ENCODE measurements around the gene KIF1A.

KIF1A gene

GRCh38 chr2:240832921-240833494 is 13.0 kb upstream of the KIF1A start:
- Histone ChIP-seq H3K36me3 (replicated peaks; ENCODE audit: insufficient read depth, low read length) (no peaks in the 10 kb centered on the region), H2AFZ (ENCODE audit: low read length) (no peak overlapping the region), H3K79me2 (ENCODE audit: low read length) (no peaks in the 10 kb centered on the region), H3K4me1 (ENCODE audit: low read length) (no peaks in the 10 kb centered on the region), H3K9ac (ENCODE audit: low read length) (no peak overlapping the region), H3K9me3 (replicated peaks; ENCODE audit: insufficient read depth, low read length) (no peaks in the 10 kb centered on the region), H3K9me2 (replicated peaks; ENCODE audit: insufficient read depth, low read length) (no peaks in the 10 kb centered on the region), H3K27me3 (replicated peaks; ENCODE audit: insufficient read depth, low read length) (peaks cover 69% of the 10 kb centered on the region), H4K20me1 (ENCODE audit: insufficient read depth, low read length) (no peaks in the 10 kb centered on the region), H3K4me3 (ENCODE audit: low read length) (no peak overlapping the region), H3K27ac (ENCODE audit: low read length) (no peak overlapping the region), H3F3A (ENCODE audit: insufficient read depth, low read length) (no peaks in the 10 kb centered on the region), H3K4me2 (ENCODE audit: low read depth, low read length) (no peak overlapping the region)
- TF ChIP-seq CTCF (IDR thresholded peaks at IDR 0.05; ENCODE audit: low read length): no peak
- DNase-seq: no peak

- DNase-seq: no peak
- peaks cover 69% of the 10 kb centered on the region for H3K27me3 ChIP-seq (replicated peaks; ENCODE audit: insufficient read depth, low read length)
- H3K27ac ChIP-seq (ENCODE audit: low read length): no peak overlapping the region
- H3F3A ChIP-seq (ENCODE audit: insufficient read depth, low read length): no peaks in the 10 kb centered on the region
- no peak overlapping the region for H3K4me2 ChIP-seq (ENCODE audit: low read depth, low read length)
- no peaks in the 10 kb centered on the region for H3K36me3 ChIP-seq (replicated peaks; ENCODE audit: insufficient read depth, low read length)
- H3K4me3 ChIP-seq (ENCODE audit: low read length): no peak overlapping the region
- H4K20me1 ChIP-seq (ENCODE audit: insufficient read depth, low read length): no peaks in the 10 kb centered on the region
- no peaks in the 10 kb centered on the region for H3K9me3 ChIP-seq (replicated peaks; ENCODE audit: insufficient read depth, low read length)
- TF ChIP-seq EZH2 (optimal IDR thresholded peaks at IDR 0.05; ENCODE audit: low read depth, low read length) (no peak), EZH2phosphoT487 (IDR thresholded peaks at IDR 0.05; ENCODE audit: low read length) (no peak), CTCF (IDR thresholded peaks at IDR 0.05; ENCODE audit: low read length) (no peak)
- no peak overlapping the region for H3K9ac ChIP-seq (ENCODE audit: low read length)
- no peaks in the 10 kb centered on the region for H3K4me1 ChIP-seq (ENCODE audit: low read length)
- no peaks in the 10 kb centered on the region for H3K9me2 ChIP-seq (replicated peaks; ENCODE audit: insufficient read depth, low read length)
- no peaks in the 10 kb centered on the region for H3K79me2 ChIP-seq (ENCODE audit: low read length)
- H2AFZ ChIP-seq (ENCODE audit: low read length): no peak overlapping the region
These were observed 12.2 kb upstream of the KIF1A start for GRCh38 chr2:240832205-240832727.

- Histone ChIP-seq H3K27ac (ENCODE audit: low read length) (no peak overlapping the region), H3K9me2 (replicated peaks; ENCODE audit: insufficient read depth, low read length) (no peaks in the 10 kb centered on the region), H3F3A (ENCODE audit: insufficient read depth, low read length) (no peaks in the 10 kb centered on the region), H3K27me3 (replicated peaks; ENCODE audit: insufficient read depth, low read length) (peaks cover 69% of the 10 kb centered on the region), H3K4me1 (ENCODE audit: low read length) (no peaks in the 10 kb centered on the region), H3K79me2 (ENCODE audit: low read length) (no peaks in the 10 kb centered on the region), H2AFZ (ENCODE audit: low read length) (no peak overlapping the region), H4K20me1 (ENCODE audit: insufficient read depth, low read length) (no peaks in the 10 kb centered on the region), H3K36me3 (replicated peaks; ENCODE audit: insufficient read depth, low read length) (no peaks in the 10 kb centered on the region), H3K4me3 (ENCODE audit: low read length) (no peak overlapping the region), H3K9me3 (replicated peaks; ENCODE audit: insufficient read depth, low read length) (no peaks in the 10 kb centered on the region), H3K9ac (ENCODE audit: low read length) (no peak overlapping the region), H3K4me2 (ENCODE audit: low read depth, low read length) (no peak overlapping the region)
- TF ChIP-seq CTCF (IDR thresholded peaks at IDR 0.05; ENCODE audit: low read length): no peak
- no peak for TF ChIP-seq EZH2phosphoT487 (IDR thresholded peaks at IDR 0.05; ENCODE audit: low read length)
- no peak for TF ChIP-seq EZH2 (optimal IDR thresholded peaks at IDR 0.05; ENCODE audit: low read depth, low read length)
- no peak for DNase-seq
These were observed 11.7 kb upstream of the KIF1A start for GRCh38 chr2:240831594-240832204.

Measured in MM.1S (cell line).